MM.1S (cell line): ENCODE data around the gene SIL1.

Experiments
- DNase-seq: peaks from one replicate; pipeline ENCODE4 v3.0.0-alpha.2; 2015
- H2AFZ ChIP-seq: fragments of 300-600 bp; sonication (generic); 2 replicates; pipeline ENCODE4 v1.6.0; 2016; ENCODE audit warnings: antibody characterized with exemption, low read length
- H3F3A ChIP-seq: fragments of 300-600 bp; sonication (generic); 2 replicates; pipeline ENCODE4 v1.6.1; 2016; ENCODE audit warnings: mild to moderate bottlenecking, antibody characterized with exemption, low read length, moderate library complexity, mixed read lengths; ENCODE audit not compliant: insufficient read depth
- H3K27ac ChIP-seq: fragments of 300-600 bp; sonication (generic); 2 replicates; pipeline ENCODE4 v1.5.1; 2016; ENCODE audit warnings: mild to moderate bottlenecking, low read length
- H3K27me3 ChIP-seq: fragments of 300-600 bp; sonication (generic); replicated peaks from 2 replicates; pipeline ENCODE4 v1.6.0; 2016; ENCODE audit warnings: low read length; ENCODE audit not compliant: insufficient read depth
- H3K36me3 ChIP-seq: fragments of 300-600 bp; sonication (generic); replicated peaks from 2 replicates; pipeline ENCODE4 v1.6.1; 2016; ENCODE audit warnings: mild to moderate bottlenecking, low read length, mixed read lengths; ENCODE audit not compliant: insufficient read depth
- H3K4me1 ChIP-seq: fragments of 300-600 bp; sonication (generic); 2 replicates; pipeline ENCODE4 v1.6.1; 2016; ENCODE audit warnings: low read length, mixed read lengths
- H3K4me2 ChIP-seq: fragments of 300-600 bp; sonication (generic); 2 replicates; pipeline ENCODE4 v1.6.0; 2016; ENCODE audit warnings: low read depth, low read length
- H3K4me3 ChIP-seq: fragments of 300-600 bp; sonication (generic); 2 replicates; pipeline ENCODE4 v1.5.1; 2016; ENCODE audit warnings: low read length, mixed read lengths
- H3K79me2 ChIP-seq: fragments of 300-600 bp; sonication (generic); 2 replicates; pipeline ENCODE4 v1.6.1; 2016; ENCODE audit warnings: mixed run types, low read length, mixed read lengths
- H3K9ac ChIP-seq: fragments of 300-600 bp; sonication (generic); 2 replicates; pipeline ENCODE4 v1.6.1; 2016; ENCODE audit warnings: low read length, mixed read lengths
- H3K9me2 ChIP-seq: fragments of 300-600 bp; sonication (generic); replicated peaks from 2 replicates; pipeline ENCODE4 v1.6.1; 2016; ENCODE audit warnings: mild to moderate bottlenecking, low read length, mixed read lengths; ENCODE audit not compliant: insufficient read depth
- H3K9me3 ChIP-seq: fragments of 300-600 bp; sonication (generic); replicated peaks from 2 replicates; pipeline ENCODE4 v1.6.1; 2016; ENCODE audit warnings: mild to moderate bottlenecking, low read length, mixed read lengths; ENCODE audit not compliant: insufficient read depth
- H4K20me1 ChIP-seq: fragments of 300-600 bp; sonication (generic); 2 replicates; pipeline ENCODE4 v1.6.1; 2016; ENCODE audit warnings: mild to moderate bottlenecking, low read length, moderate library complexity, mixed read lengths; ENCODE audit not compliant: insufficient read depth
- CTCF ChIP-seq: fragments of 300-600 bp; sonication (generic); IDR thresholded peaks from 2 replicates; pipeline ENCODE4 v1.5.1; 2016; ENCODE audit warnings: antibody characterized with exemption, low read length, mixed read lengths
- EZH2 ChIP-seq: fragments of 300-600 bp; sonication (generic); optimal IDR thresholded peaks from 2 replicates; pipeline ENCODE3; 2017; ENCODE audit warnings: low read depth, mild to moderate bottlenecking, antibody characterized with exemption, low read length, mixed read lengths
- EZH2phosphoT487 ChIP-seq: fragments of 300-600 bp; sonication (generic); IDR thresholded peaks from 2 replicates; pipeline ENCODE4 v1.6.1; 2018; ENCODE audit warnings: antibody characterized with exemption, low read length

Gene SIL1

GRCh38 chr5:139134906-139135305 lies 63.3 kb downstream of the SIL1 start:
- H3F3A ChIP-seq, result no peaks in the 10 kb centered on the region

GRCh38 chr5:139133282-139133681 lies 64.9 kb downstream of the SIL1 start:
- Histone ChIP-seq H3K9ac (no peak overlapping the region), H3K4me1 (no peaks in the 10 kb centered on the region), H3K9me3 (no peaks in the 10 kb centered on the region), H4K20me1 (no peaks in the 10 kb centered on the region), H3K27me3 (no peaks in the 10 kb centered on the region), H3K4me3 (no peak overlapping the region), H3F3A (no peaks in the 10 kb centered on the region), H3K9me2 (no peaks in the 10 kb centered on the region), H3K4me2 (no peak overlapping the region), H3K36me3 (no peaks in the 10 kb centered on the region), H3K79me2 (no peaks in the 10 kb centered on the region), H2AFZ (no peak overlapping the region), H3K27ac (no peak overlapping the region)
- no peak for DNase-seq
- TF ChIP-seq EZH2, result no peak

More at GRCh38 chr5:139134906-139135305, 63.3 kb downstream of the SIL1 start:
- H3K27ac ChIP-seq, result no peak overlapping the region
- no peaks in the 10 kb centered on the region for H3K9me3 ChIP-seq
- H3K4me2 ChIP-seq, result no peak overlapping the region
- H3K36me3 ChIP-seq, result no peaks in the 10 kb centered on the region
- H4K20me1 ChIP-seq, result no peaks in the 10 kb centered on the region
- no peaks in the 10 kb centered on the region for H3K9me2 ChIP-seq
- TF ChIP-seq EZH2phosphoT487 (no peak), CTCF (no peak), EZH2 (no peak)
- H3K4me3 ChIP-seq, result no peak overlapping the region
- no peaks in the 10 kb centered on the region for H3K4me1 ChIP-seq
- no peak for DNase-seq
- no peak overlapping the region for H2AFZ ChIP-seq
- no peak overlapping the region for H3K9ac ChIP-seq
- no peaks in the 10 kb centered on the region for H3K27me3 ChIP-seq
- no peaks in the 10 kb centered on the region for H3K79me2 ChIP-seq

GRCh38 chr5:139132515-139132914 lies 65.7 kb downstream of the SIL1 start:
- no peak overlapping the region for H3K9ac ChIP-seq
- no peak overlapping the region for H3K4me2 ChIP-seq
- H3K4me3 ChIP-seq, result no peak overlapping the region
- no peaks in the 10 kb centered on the region for H3K36me3 ChIP-seq
- no peaks in the 10 kb centered on the region for H3K27me3 ChIP-seq
- H3K9me3 ChIP-seq, result no peaks in the 10 kb centered on the region
- no peak overlapping the region for H3K27ac ChIP-seq
- H3F3A ChIP-seq, result no peaks in the 10 kb centered on the region
- H3K9me2 ChIP-seq, result no peaks in the 10 kb centered on the region
- H3K4me1 ChIP-seq, result no peaks in the 10 kb centered on the region
- no peaks in the 10 kb centered on the region for H4K20me1 ChIP-seq
- no peaks in the 10 kb centered on the region for H3K79me2 ChIP-seq
- H2AFZ ChIP-seq, result no peak overlapping the region
- TF ChIP-seq EZH2 (no peak), EZH2phosphoT487 (no peak), CTCF (no peak)
- DNase-seq, result no peak

- no peaks in the 10 kb centered on the region for H3F3A ChIP-seq
- H3K27me3 ChIP-seq, result no peaks in the 10 kb centered on the region
- H3K79me2 ChIP-seq, result no peaks in the 10 kb centered on the region
- H3K4me3 ChIP-seq, result no peak overlapping the region
- H3K9me3 ChIP-seq, result no peaks in the 10 kb centered on the region
- TF ChIP-seq EZH2 (no peak), CTCF (no peak), EZH2phosphoT487 (no peak)
- no peaks in the 10 kb centered on the region for H3K36me3 ChIP-seq
- no peaks in the 10 kb centered on the region for H3K9me2 ChIP-seq
- H3K4me2 ChIP-seq, result no peak overlapping the region
- no peaks in the 10 kb centered on the region for H3K4me1 ChIP-seq
- no peak overlapping the region for H3K27ac ChIP-seq
- H4K20me1 ChIP-seq, result no peaks in the 10 kb centered on the region
- H3K9ac ChIP-seq, result no peak overlapping the region
- DNase-seq, result no peak
- no peak overlapping the region for H2AFZ ChIP-seq
These were observed 66.2 kb downstream of the SIL1 start for GRCh38 chr5:139131921-139132432.
